H1 (cell line): ENCODE results near the gene CUX1. TPM values are rescaled to one million over a fixed set of nuclear protein-coding genes. Genes with fewer than 3 reads are reported as not detected.

Source experiments
- GABPA ChIP-seq: IDR thresholded peaks from 2 replicates; pipeline ENCODE4 v1.6.1; 2011; ENCODE audit warnings: mild to moderate bottlenecking, low read length, moderate library complexity, borderline replicate concordance; ENCODE audit not compliant: insufficient read depth
- RFX5 ChIP-seq: IDR thresholded peaks from 2 replicates; pipeline ENCODE4 v1.6.1; 2011; ENCODE audit warnings: low read depth, low read length, improper control_type of control experiment, borderline replicate concordance
- SP2 ChIP-seq: IDR thresholded peaks from 2 replicates; pipeline ENCODE4 v1.6.1; 2012; ENCODE audit warnings: mild to moderate bottlenecking, low read length, inconsistent platforms
- polyA plus RNA-seq, 7 experiments: library from polyadenylated mRNA; depleted of rRNA in 3 of 7; stranded (reverse) in 5 of 7; unstranded in 2 of 7; fragments of >200 nt in 5 of 7; fragments of 200-250 nt in 2 of 7; gene quantifications; 1 replicate in 5 of 7; 2 replicates in 1 of 7; 4 replicates in 1 of 7; pipeline versions ENCODE4 v1.2.1 to v1.2.3, GENCODE V29; 2011 to 2013; ENCODE audit warnings: missing spikeins in 2 of 7, mixed read lengths in 2 of 7
- total RNA-seq: library from RNA; stranded (reverse); fragmentation: NEBNext Ultra II Directional; extraction: Animal tissue kit (Norgen Biotek cat#: 25700); gene quantifications from 2 replicates; pipeline ENCODE4 v1.2.1, GENCODE V29; 2021

CUX1 gene
- total and polyA plus RNA-seq, 2 of the 8 experiments (the other 6 are each of a cell fraction or from before 2014, with no cell fraction given), result 21.6 to 65.9 TPM

- no peak for TF ChIP-seq GABPA
- no peak for TF ChIP-seq RFX5
- TF ChIP-seq SP2, result no peak
These were observed 363.3 kb downstream of the CUX1 start (continued) for GRCh38 chr7:102180727-102181126.
